ENCODE data around the gene FREY1. TPM values are rescaled to one million over a fixed set of nuclear protein-coding genes. Genes with fewer than 3 reads are reported as not detected.

FREY1 gene
- total and polyA plus RNA-seq, 9 of the 15 experiments (the other 6 are each of a cell fraction or from before 2014, with no cell fraction given): 0.25 to 1.5 (median 1.1) TPM; not detected in 5

- TF ChIP-seq, protein P1, sequence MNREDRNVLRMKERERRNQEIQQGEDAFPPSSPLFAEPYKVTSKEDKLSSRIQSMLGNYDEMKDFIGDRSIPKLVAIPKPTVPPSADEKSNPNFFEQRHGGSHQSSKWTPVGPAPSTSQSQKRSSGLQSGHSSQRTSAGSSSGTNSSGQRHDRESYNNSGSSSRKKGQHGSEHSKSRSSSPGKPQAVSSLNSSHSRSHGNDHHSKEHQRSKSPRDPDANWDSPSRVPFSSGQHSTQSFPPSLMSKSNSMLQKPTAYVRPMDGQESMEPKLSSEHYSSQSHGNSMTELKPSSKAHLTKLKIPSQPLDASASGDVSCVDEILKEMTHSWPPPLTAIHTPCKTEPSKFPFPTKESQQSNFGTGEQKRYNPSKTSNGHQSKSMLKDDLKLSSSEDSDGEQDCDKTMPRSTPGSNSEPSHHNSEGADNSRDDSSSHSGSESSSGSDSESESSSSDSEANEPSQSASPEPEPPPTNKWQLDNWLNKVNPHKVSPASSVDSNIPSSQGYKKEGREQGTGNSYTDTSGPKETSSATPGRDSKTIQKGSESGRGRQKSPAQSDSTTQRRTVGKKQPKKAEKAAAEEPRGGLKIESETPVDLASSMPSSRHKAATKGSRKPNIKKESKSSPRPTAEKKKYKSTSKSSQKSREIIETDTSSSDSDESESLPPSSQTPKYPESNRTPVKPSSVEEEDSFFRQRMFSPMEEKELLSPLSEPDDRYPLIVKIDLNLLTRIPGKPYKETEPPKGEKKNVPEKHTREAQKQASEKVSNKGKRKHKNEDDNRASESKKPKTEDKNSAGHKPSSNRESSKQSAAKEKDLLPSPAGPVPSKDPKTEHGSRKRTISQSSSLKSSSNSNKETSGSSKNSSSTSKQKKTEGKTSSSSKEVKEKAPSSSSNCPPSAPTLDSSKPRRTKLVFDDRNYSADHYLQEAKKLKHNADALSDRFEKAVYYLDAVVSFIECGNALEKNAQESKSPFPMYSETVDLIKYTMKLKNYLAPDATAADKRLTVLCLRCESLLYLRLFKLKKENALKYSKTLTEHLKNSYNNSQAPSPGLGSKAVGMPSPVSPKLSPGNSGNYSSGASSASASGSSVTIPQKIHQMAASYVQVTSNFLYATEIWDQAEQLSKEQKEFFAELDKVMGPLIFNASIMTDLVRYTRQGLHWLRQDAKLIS (CRISPR knock-in tag; IDR thresholded peaks at IDR 0.05): no peak
- TF ChIP-seq ZFX (CRISPR knock-in tag; IDR thresholded peaks at IDR 0.05) (no peak), BRCA1 (IDR thresholded peaks at IDR 0.05) (no peak), BRCA1 (CRISPR knock-in tag; IDR thresholded peaks at IDR 0.05) (no peak), FUS (optimal IDR thresholded peaks at IDR 0.05; ENCODE audit: low read depth, low read length) (no peak), NR2C2 (CRISPR knock-in tag; IDR thresholded peaks at IDR 0.05) (no peak), NR2C2 (tag; IDR thresholded peaks at IDR 0.05) (no peak), SRSF1 (IDR thresholded peaks at IDR 0.05; ENCODE audit: low read depth, low read length) (no peak), ZNF76 (CRISPR knock-in tag; IDR thresholded peaks at IDR 0.05; ENCODE audit: borderline replicate concordance) (no peak)
- TF ChIP-seq, protein P2, sequence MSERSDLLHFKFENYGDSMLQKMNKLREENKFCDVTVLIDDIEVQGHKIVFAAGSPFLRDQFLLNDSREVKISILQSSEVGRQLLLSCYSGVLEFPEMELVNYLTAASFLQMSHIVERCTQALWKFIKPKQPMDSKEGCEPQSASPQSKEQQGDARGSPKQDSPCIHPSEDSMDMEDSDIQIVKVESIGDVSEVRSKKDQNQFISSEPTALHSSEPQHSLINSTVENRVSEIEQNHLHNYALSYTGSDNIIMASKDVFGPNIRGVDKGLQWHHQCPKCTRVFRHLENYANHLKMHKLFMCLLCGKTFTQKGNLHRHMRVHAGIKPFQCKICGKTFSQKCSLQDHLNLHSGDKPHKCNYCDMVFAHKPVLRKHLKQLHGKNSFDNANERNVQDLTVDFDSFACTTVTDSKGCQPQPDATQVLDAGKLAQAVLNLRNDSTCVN (CRISPR knock-in tag; IDR thresholded peaks at IDR 0.05): no peak
Measured at GRCh38 chr11:45889966-45890365, 17.1 kb downstream of the FREY1 start (continued).

Measured in K562 (cell line).